OCI-M2 (cell line): ENCODE measurements around the gene EPB41L4B.

Experiments
- DNase-seq: peaks from one replicate; lab custom pipeline; 2025; ENCODE audit not compliant: unreplicated experiment; lab: John Stamatoyannopoulos, UW

EPB41L4B gene

GRCh38 chr9:109206670-109207069 is 114.2 kb downstream of the EPB41L4B start:
- DNase-seq: no peak

DNA sequence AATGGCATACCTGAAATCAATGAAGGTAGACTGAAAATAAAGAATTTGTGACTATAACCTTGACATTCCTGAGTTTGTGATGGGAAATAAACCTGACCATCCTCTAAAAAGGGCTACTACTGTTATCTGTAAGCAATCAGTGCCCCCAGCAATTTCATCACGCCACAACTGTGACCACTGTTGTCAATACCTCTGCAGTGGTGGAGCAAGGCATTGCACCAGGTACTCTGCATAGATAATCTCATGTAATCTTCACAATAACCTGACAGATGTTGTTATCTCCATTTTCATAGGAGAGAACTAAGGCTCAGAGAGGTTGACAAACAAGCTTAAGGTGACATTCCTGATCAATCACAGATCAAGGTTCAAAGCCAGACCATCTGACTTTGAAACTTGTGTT is 115.3 kb downstream of the EPB41L4B start:
- no peak for DNase-seq

GRCh38 chr9:109203761-109204360 is 117.0 kb downstream of the EPB41L4B start:
- no peak for DNase-seq

DNA sequence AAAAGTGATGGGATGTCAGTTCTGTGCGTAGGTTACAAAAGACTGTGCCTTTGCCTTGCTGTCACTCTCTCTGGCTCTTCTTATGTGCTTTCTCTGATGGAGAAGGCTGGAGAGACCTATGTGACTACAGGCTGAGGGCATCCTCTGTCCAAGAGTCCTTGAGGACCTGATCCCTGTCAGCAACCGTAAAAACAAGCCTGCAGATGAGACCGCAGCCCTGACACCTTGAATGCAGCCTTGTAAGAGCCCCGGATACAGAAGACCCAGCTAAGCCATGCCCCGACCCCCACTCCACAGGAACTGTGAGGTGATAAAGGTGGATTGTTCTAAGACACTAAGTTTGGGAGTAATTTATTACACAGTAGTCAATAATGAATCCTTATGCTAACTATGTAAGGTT is 121.2 kb downstream of the EPB41L4B start:
- no peak for DNase-seq

GRCh38 chr9:109198736-109199382 is 122.0 kb downstream of the EPB41L4B start:
- DNase-seq: no peak

DNA sequence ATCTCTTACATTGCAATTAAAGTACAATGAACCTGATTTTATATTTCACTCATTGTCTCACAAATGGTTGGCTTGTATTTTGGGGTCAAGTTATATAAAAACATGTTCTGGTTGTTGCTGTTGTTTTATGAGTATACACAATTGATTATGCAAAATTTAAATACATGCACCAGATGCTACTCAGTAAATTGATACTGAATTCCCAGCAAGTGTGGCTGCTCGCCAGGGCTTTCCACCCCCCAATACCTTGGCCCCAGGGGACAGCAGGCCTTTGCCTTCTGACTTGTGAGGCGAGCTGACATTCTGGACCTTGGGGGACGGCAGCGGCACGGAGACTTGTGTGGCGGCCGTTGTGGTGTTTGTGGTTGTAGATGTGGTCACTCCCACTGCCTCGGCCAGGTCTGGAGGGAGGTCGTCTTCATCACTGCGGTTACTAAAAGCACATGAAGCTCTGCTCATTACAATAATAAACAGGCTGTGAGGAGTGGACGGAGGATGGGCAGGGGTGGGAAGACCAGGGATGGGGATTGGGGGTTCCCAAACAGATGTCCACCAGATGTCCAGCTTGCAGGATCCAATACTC is 126.8 kb downstream of the EPB41L4B start:
- no peak for DNase-seq

GRCh38 chr9:109192732-109193361 is 128.0 kb downstream of the EPB41L4B start:
- DNase-seq: no peak

GRCh38 chr9:109191746-109192145 is 129.1 kb downstream of the EPB41L4B start:
- DNase-seq: no peak

DNA sequence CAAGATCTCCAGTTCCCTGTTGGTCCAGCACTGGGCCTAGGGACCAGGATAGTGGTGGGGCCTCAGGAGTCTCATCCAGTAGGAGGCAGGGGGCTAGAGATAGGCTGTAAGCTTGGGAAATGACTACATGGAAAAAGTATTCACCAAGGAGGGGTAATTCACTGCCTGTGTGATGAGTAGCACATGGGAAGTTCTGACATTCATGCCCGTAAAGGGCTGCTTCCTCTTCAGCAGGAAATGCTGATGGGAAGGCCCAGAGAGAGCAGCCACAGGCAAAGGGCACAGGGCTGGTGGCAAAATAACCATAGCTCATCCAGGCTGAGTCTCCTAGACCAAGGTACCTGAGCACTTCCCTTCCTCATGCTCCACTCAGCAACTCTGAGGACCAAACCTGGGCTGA is 130.7 kb downstream of the EPB41L4B start:
- no peak for DNase-seq

DNA sequence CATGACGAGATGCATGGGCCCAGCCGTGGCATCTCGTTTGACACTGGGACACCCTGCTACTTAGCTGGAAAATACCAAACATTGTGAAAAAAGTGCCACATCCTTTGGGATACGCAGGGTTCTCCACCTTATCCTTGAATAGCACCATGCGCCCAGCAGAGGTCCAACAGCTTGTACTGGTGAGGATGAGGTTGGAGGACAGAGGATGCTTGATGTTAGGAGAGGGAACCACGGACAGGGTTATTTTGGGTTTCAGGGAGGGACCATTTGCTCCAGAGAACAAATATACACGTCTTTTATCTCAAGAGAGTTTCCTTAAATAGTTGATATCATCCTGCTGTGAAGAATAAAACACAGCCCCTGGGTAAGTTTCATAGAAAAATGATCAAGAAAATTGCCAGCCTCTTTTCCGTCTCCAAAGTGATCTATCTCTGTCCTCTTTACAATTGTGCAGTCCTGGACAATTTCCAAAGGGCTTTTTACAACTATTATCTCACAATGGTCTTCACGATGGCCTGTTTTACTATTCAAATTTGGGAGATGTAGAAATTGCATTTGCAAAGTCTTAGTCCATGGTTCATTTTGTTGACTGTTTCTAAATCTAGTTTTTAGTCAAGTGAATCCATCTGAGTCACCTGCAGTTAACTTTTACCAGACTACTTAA is 133.9 kb downstream of the EPB41L4B start:
- no peak for DNase-seq

DNA sequence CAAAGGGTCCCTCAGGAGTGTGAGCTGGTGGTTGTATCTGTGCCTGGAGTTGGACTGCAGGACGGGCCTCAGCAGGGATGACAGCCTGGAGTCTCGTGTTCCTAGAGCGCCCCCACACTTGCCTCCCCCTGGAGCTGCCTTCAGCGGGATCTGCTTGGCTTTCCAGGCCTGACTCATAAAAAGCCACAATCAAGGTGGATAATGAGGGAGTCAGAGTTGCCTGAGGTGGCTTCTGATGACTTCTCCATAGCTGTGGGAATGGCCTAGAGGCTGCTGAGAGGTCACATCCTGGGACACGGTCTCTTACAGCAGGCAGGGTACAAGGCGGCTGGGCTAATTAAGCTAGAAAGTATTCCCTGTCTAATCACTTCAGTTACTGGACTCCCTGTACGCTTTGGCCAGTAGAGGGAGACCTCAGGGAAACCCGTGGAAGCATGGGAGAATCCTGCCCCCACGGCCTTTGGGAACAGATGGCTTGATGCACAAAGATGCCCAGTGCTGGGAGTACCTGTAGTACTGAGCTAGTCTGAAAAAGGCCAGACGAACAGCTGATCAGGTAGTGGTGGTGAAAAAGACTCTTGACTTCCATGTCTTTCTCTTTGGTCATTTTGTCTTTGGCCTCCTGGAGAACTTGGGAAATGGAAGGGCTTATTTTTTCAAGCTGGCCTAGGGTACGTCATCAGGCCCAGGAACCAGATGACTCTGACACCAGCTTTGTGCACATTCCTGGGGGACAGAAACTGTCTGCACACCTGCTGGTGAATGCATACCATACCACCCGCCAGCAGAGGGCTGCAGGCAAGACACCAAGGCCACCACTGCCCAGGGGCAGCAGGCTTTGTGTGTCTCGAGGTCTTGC is 137.7 kb downstream of the EPB41L4B start:
- no peak for DNase-seq

DNA sequence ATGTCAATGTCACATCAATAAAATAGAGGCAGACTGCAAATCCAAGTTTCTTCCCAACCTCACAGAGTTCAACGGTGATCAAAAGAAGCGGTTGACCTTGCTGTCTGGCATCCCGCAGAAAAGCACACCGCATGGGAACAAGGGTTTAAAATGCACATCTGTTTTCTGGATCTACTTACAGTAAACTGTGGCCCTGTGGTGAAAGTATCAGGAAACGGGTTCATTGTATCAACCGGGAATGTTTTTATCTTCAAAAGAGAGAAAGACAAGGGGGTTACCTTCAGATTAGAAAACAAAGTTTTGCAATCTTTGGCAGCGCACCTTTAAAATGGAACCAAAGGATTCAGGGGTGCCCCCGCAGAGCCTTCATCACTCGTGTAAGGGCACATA is 138.3 kb downstream of the EPB41L4B start:
- no peak for DNase-seq

GRCh38 chr9:109181284-109181683 is 139.6 kb downstream of the EPB41L4B start:
- no peak for DNase-seq

DNA sequence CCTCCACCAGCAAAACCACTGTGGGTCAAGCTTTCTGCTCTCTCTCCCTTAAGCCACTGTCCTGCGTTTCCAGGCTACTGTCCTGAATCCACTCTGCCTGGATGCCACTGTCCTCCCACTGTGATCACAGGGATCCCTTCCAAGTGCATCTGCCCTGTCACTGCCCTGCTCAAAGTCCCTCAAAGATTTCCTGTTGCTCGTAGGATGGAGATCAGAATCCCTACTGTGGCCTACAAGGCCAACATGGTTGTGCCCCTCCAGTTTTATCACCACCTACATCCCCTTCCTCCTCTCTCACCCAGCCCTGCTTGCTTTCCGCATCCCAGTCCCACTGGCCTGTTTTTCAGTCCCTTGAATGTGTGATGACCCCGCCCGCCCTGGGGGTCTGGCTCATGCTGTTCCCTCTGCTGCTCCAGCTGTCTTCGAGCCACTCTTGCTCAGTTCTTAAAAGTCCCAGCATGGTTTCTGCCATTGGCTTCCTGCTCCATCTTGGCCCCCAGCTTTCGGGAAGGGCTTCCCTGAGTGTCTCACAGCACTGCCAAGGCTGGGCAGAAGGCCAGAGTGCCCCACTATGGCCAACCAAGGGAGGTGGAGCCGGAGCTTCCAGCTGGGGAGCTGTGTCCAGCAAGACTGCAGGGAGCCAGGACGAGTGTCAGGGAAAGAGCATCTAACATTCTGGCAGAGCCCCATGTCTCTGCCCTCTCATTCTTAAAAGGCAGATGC is 140.9 kb downstream of the EPB41L4B start:
- DNase-seq: no peak

DNA sequence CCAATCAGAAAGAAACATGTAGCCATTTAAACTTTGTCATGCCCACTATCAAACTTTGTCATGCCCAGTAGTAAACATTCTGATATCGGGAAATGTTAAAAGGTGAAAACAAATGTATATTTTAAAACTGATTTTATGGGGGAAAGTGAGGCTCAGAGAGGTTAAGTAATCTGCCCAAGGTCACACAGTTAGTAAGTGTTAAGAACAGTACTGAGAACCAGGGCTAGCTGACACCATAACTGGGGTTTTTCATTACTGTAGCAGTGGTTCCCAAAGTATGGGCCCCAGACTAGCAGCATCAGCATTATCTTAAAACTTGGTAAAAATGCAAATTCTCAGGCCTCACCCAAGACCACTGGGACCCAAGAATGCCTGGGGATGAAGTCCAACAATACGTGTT is 143.9 kb downstream of the EPB41L4B start:
- no peak for DNase-seq

- no peak for DNase-seq
Observed at GRCh38 chr9:109176386-109176785, 144.5 kb downstream of the EPB41L4B start.

DNA sequence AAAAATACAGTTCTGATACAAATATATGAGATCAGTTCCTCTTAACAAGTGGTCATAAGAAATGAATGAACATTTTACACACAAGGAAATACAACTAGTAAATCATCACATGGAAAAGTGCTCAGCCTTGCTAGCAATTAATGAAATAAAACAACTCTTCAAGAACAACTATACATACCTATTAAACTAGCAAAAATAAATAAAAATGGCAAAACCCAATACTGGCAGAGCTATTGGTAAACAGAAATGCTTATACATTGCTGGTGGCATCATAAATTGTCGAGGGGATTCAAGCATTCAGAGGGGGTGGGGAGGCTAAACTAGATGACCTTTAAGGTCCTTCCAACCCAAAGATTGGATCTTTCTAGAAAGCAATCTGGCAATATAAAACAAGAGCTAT is 147.9 kb downstream of the EPB41L4B start:
- DNase-seq: no peak

DNA sequence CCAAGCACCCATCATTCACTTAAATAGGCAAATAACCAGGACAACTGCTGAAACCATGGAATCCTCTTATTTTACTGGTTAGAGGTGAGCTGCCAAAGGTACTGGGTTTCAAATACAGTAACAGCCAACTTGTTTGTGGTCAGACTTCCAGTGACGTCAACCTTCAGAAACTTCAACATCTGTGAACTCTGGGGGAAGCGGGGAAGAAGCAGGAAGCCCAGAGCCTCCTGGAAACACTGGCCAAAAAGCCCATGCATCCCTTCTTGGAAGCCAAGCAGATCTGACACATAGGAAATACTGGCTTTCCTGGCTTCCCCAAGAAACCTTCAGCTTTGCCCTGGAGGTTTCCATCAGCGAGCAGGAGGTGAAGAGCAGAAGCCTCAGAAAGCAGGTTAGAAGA is 148.9 kb downstream of the EPB41L4B start:
- DNase-seq: no peak

GRCh38 chr9:109168170-109168569 is 152.7 kb downstream of the EPB41L4B start:
- no peak for DNase-seq

DNA sequence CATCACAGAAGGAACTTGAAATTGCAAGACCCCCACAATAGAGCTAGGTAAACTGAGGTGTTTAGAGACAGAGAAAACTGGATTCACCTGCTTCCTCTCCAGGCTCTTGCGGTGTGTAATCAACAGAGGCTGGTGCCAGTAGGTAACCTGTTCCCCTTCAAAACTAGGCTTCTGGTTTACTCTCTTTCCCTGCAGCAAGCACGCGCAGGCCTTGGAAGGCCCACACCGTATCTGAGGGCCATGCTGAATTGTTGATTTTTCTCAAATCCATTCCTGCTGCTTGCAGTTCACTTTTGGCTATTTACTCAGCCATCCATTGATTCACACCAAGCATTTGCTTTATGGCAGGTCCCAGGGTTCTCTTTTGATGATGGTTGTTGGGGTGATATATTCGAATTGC is 153.1 kb downstream of the EPB41L4B start:
- no peak for DNase-seq
